Measurements from ENCODE around the gene PMP22.

DNA sequence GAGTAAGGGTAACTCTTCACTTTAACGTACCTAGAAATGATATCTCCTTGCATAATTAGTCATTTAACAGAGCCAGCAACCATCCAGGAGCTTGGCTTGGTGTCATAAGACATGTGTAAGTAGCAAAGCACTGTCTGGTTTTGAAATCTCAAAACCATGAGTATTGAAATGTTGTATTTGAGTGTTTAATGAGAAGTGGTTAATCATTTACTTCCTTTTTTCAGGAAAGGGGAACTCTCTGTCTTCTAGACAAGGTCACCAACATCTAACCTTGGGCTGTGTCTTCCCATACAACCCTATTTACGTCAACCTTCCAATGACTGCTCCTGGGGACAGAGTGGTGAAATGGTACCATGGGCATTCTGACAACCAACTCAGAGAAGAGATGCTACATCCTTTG, 27.1 kb downstream of the PMP22 start:
- TF ChIP-seq, protein P1, sequence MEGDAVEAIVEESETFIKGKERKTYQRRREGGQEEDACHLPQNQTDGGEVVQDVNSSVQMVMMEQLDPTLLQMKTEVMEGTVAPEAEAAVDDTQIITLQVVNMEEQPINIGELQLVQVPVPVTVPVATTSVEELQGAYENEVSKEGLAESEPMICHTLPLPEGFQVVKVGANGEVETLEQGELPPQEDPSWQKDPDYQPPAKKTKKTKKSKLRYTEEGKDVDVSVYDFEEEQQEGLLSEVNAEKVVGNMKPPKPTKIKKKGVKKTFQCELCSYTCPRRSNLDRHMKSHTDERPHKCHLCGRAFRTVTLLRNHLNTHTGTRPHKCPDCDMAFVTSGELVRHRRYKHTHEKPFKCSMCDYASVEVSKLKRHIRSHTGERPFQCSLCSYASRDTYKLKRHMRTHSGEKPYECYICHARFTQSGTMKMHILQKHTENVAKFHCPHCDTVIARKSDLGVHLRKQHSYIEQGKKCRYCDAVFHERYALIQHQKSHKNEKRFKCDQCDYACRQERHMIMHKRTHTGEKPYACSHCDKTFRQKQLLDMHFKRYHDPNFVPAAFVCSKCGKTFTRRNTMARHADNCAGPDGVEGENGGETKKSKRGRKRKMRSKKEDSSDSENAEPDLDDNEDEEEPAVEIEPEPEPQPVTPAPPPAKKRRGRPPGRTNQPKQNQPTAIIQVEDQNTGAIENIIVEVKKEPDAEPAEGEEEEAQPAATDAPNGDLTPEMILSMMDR (IDR thresholded peaks at IDR 0.05): no peak
- TF ChIP-seq EP300 (IDR thresholded peaks at IDR 0.05) (peak in 2 of 4 donors; percentile 13 to 40), POLR2A (IDR thresholded peaks at IDR 0.05) (no peak), POLR2AphosphoS5 (IDR thresholded peaks at IDR 0.05) (peak in 1 of 2 donors; percentile 35)

Data from upper lobe of left lung (tissue), 4 donors.